Measurements from ENCODE around the gene SIGLEC6.
A peak's percentile ranks its signal among the peaks of the same experiment; 100 is the strongest.
"Not testable (repeated sequence)": the region's sequence is repeated elsewhere in the genome, so short reads cannot be mapped to it uniquely, and the experiment has no call there.

SIGLEC6 gene

GRCh38 chr19:51508059-51508733 is 23.3 kb downstream of the SIGLEC6 start:
- no peak for DNase-seq

- no peak for DNase-seq
Measured at GRCh38 chr19:51507640-51508058, 23.8 kb downstream of the SIGLEC6 start.

- no peak for DNase-seq
Measured at GRCh38 chr19:51507192-51507591, 24.3 kb downstream of the SIGLEC6 start.

- no peak for DNase-seq
Measured at GRCh38 chr19:51505904-51506303, 25.6 kb downstream of the SIGLEC6 start.

- no peak for DNase-seq
Measured at GRCh38 chr19:51503896-51504295, 27.6 kb downstream of the SIGLEC6 start.

- DNase-seq, result no peak
Measured at GRCh38 chr19:51503286-51503817, 28.1 kb downstream of the SIGLEC6 start.

GRCh38 chr19:51501594-51502263 is 29.7 kb downstream of the SIGLEC6 start, which contains the start of gene SIGLEC12:
Gene SIGLEC12, minus strand, starts transcription at chr19:51501800. Its CDS starts 67 bp downstream, at chr19:51501733.
- peak; percentile 31 for DNase-seq

- DNase-seq, result not testable (repeated sequence)
Measured at GRCh38 chr19:51500931-51501330, 30.5 kb downstream of the SIGLEC6 start.

GRCh38 chr19:51497666-51498065 is 33.8 kb downstream of the SIGLEC6 start:
- no peak for DNase-seq

- no peak for DNase-seq
Measured at GRCh38 chr19:51493776-51494175, 37.7 kb downstream of the SIGLEC6 start.

- DNase-seq, result no peak
Measured at GRCh38 chr19:51491586-51491985, 39.9 kb downstream of the SIGLEC6 start.

- DNase-seq, result no peak
Measured at GRCh38 chr19:51490676-51491075, 40.8 kb downstream of the SIGLEC6 start.

- DNase-seq, result no peak
Measured at GRCh38 chr19:51489113-51489512, 42.4 kb downstream of the SIGLEC6 start.

GRCh38 chr19:51488491-51488890 is 43.0 kb downstream of the SIGLEC6 start:
- DNase-seq, result no peak

- DNase-seq, result no peak
Measured at GRCh38 chr19:51485960-51486660, 45.4 kb downstream of the SIGLEC6 start.

GRCh38 chr19:51480590-51480989 is 50.9 kb downstream of the SIGLEC6 start:
- no peak for DNase-seq

- DNase-seq, result no peak
Measured at GRCh38 chr19:51479531-51480331, 51.7 kb downstream of the SIGLEC6 start.

GRCh38 chr19:51478381-51479234 is 52.9 kb downstream of the SIGLEC6 start, which contains the start of gene CEACAM18:
Gene CEACAM18, plus strand, starts transcription at chr19:51478539.
- DNase-seq, result no peak

- no peak for DNase-seq
Measured at GRCh38 chr19:51477344-51477743, 54.1 kb downstream of the SIGLEC6 start.

GRCh38 chr19:51476164-51476563 is 55.3 kb downstream of the SIGLEC6 start:
- DNase-seq, result no peak

GRCh38 chr19:51473009-51473707 is 58.3 kb downstream of the SIGLEC6 start:
- peak; percentile 58 for DNase-seq
